Measurements from ENCODE around the gene L3MBTL1.

L3MBTL1 gene

DNA sequence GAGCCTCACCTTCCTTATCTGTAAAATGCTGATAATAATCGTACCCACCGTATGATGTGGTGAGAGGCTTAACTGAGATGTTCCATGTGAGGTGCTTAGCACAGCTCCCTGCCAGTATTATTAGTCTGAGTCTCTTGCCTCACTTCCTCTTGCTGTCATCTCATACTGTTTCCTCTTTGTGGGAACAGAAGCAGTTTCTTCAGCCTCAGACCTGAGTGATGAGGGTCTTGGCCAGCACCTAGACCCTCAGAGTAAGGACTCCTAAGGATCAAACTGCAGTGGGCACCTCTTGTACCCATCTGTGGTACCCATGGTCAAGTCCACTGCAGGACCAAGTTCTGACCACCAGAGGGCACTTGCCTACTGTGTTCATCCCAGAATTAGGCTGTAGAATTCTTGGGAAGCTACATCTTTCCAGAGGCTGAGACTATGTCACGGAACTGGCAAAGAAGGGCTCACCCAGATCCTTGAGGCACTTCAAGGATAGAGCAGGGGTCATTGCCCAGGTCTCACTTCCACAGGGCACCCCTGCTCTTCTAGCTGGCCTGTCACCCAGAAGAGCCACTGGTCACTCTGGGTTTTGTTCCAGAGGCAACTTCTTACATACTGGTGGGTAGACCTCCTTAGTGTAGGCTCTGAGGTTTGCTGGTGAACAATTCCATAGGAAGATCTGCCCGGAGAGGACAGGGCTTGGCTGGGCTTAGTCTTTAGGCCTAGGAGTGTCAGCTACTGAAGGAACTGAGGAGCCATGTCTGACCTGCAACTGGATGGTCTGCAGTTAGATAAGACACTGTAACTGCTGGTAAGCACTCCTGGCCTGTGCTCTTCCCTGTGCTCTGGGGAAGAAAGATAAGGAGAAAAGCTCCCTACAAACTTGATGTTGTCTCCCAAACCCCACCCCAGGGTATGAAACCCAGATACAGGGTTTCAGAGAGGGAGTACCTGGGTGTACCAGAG lies 30.7 kb downstream of the L3MBTL1 start:
- Histone ChIP-seq H2BK120ac (ENCODE audit: low read depth, low read length) (no peak overlapping the region), H2BK5ac (ENCODE audit: low read length) (no peak overlapping the region), H3K9ac (ENCODE audit: low read length) (no peak overlapping the region), H3K4me3 (ENCODE audit: low read length) (no peak overlapping the region), H3K27me3 (ENCODE audit: insufficient read depth, low read length, poor library complexity) (no peaks in the 10 kb centered on the region), H3K79me2 (ENCODE audit: control insufficient read depth, insufficient read depth, low read length) (no peaks in the 10 kb centered on the region), H3K18ac (ENCODE audit: low read length) (no peak overlapping the region), H4K5ac (ENCODE audit: low read length) (no peak overlapping the region), H3K79me1 (ENCODE audit: low read length) (no peaks in the 10 kb centered on the region), H3K23ac (ENCODE audit: low read length) (no peak overlapping the region), H3K56ac (ENCODE audit: low read length) (no peak overlapping the region), H3K36me3 (ENCODE audit: control insufficient read depth, insufficient read depth, low read length) (no peaks in the 10 kb centered on the region), H3K4ac (ENCODE audit: low read depth, low read length) (no peak overlapping the region), H2BK15ac (replicated peaks; ENCODE audit: low read depth) (no peak overlapping the region), H4K8ac (ENCODE audit: low read depth, low read length) (no peak overlapping the region), H3K4me1 (ENCODE audit: control insufficient read depth, low read depth, low read length) (no peaks in the 10 kb centered on the region), H3K4me2 (ENCODE audit: low read length) (no peak overlapping the region), H3K27ac (ENCODE audit: low read depth, low read length) (no peak overlapping the region), H2AK5ac (ENCODE audit: low read length) (no peak overlapping the region)
- no CpG with 5 or more reads among the region's 4 CpGs for WGBS (ENCODE audit: extremely low coverage, insufficient coverage, low lambda C conversion rate)
- peak; percentile 60 for DNase-seq

- no peak overlapping the region for H4K5ac ChIP-seq (ENCODE audit: low read length)
- no peak overlapping the region for H3K4me3 ChIP-seq (ENCODE audit: low read length)
- no peak overlapping the region for H3K18ac ChIP-seq (ENCODE audit: low read length)
- H3K4me2 ChIP-seq (ENCODE audit: low read length) = no peak overlapping the region
- no peaks in the 10 kb centered on the region for H3K79me2 ChIP-seq (ENCODE audit: control insufficient read depth, insufficient read depth, low read length)
- no peaks in the 10 kb centered on the region for H3K79me1 ChIP-seq (ENCODE audit: low read length)
- no peak overlapping the region for H3K56ac ChIP-seq (ENCODE audit: low read length)
- H3K9ac ChIP-seq (ENCODE audit: low read length) = no peak overlapping the region
- H2BK5ac ChIP-seq (ENCODE audit: low read length) = no peak overlapping the region
- no peak overlapping the region for H2AK5ac ChIP-seq (ENCODE audit: low read length)
- H3K36me3 ChIP-seq (ENCODE audit: control insufficient read depth, insufficient read depth, low read length) = no peaks in the 10 kb centered on the region
- no peak overlapping the region for H3K4ac ChIP-seq (ENCODE audit: low read depth, low read length)
- H2BK15ac ChIP-seq (replicated peaks; ENCODE audit: low read depth) = no peak overlapping the region
- no peak overlapping the region for H4K8ac ChIP-seq (ENCODE audit: low read depth, low read length)
- no CpG with 5 or more reads among the region's 6 CpGs for WGBS (ENCODE audit: extremely low coverage, insufficient coverage, low lambda C conversion rate)
- no peaks in the 10 kb centered on the region for H3K27me3 ChIP-seq (ENCODE audit: insufficient read depth, low read length, poor library complexity)
- no peak overlapping the region for H3K23ac ChIP-seq (ENCODE audit: low read length)
- DNase-seq = no peak
- no peaks in the 10 kb centered on the region for H3K4me1 ChIP-seq (ENCODE audit: control insufficient read depth, low read depth, low read length)
- H2BK120ac ChIP-seq (ENCODE audit: low read depth, low read length) = no peak overlapping the region
- H3K27ac ChIP-seq (ENCODE audit: low read depth, low read length) = no peak overlapping the region
These were observed 31.6 kb downstream of the L3MBTL1 start for GRCh38 chr20:43538878-43539700.

GRCh38 chr20:43539975-43540672 lies 32.6 kb downstream of the L3MBTL1 start:
- Histone ChIP-seq H3K79me2 (ENCODE audit: control insufficient read depth, insufficient read depth, low read length) (no peaks in the 10 kb centered on the region), H2BK5ac (ENCODE audit: low read length) (no peak overlapping the region), H3K9ac (ENCODE audit: low read length) (no peak overlapping the region), H3K79me1 (ENCODE audit: low read length) (no peaks in the 10 kb centered on the region), H2AK5ac (ENCODE audit: low read length) (no peak overlapping the region), H3K18ac (ENCODE audit: low read length) (no peak overlapping the region), H2BK120ac (ENCODE audit: low read depth, low read length) (no peak overlapping the region), H3K56ac (ENCODE audit: low read length) (no peak overlapping the region), H3K27me3 (ENCODE audit: insufficient read depth, low read length, poor library complexity) (no peaks in the 10 kb centered on the region), H4K5ac (ENCODE audit: low read length) (no peak overlapping the region), H3K4ac (ENCODE audit: low read depth, low read length) (no peak overlapping the region), H3K4me2 (ENCODE audit: low read length) (no peak overlapping the region), H3K27ac (ENCODE audit: low read depth, low read length) (no peak overlapping the region), H3K4me1 (ENCODE audit: control insufficient read depth, low read depth, low read length) (no peaks in the 10 kb centered on the region), H3K23ac (ENCODE audit: low read length) (no peak overlapping the region), H3K36me3 (ENCODE audit: control insufficient read depth, insufficient read depth, low read length) (no peaks in the 10 kb centered on the region), H2BK15ac (replicated peaks; ENCODE audit: low read depth) (no peak overlapping the region), H3K4me3 (ENCODE audit: low read length) (no peak overlapping the region), H4K8ac (ENCODE audit: low read depth, low read length) (no peak overlapping the region)
- WGBS (ENCODE audit: extremely low coverage, insufficient coverage, low lambda C conversion rate) = no CpG with 5 or more reads among the region's 17 CpGs
- DNase-seq = no peak

DNA sequence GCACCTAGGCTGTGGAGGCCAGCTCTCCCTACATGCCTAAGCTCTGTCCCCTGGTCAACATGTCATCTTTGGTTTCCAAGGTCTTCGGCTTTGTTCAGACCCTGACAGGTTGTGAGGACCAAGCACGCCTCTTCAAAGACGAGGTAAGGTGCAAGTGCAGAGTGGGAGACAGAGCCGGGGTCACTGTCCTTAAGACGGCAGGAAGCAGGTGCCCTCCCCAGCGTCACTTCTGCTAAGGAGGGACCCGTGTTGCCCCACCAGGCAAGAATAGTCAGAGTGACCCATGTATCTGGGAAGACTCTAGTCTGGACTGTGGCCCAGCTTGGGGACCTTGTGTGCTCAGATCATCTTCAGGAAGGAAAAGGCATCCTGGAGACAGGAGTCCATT lies 33.2 kb downstream of the L3MBTL1 start:
- H4K5ac ChIP-seq (ENCODE audit: low read length) = no peak overlapping the region
- WGBS (ENCODE audit: extremely low coverage, insufficient coverage, low lambda C conversion rate) = no CpG with 5 or more reads among the region's 7 CpGs
- H4K8ac ChIP-seq (ENCODE audit: low read depth, low read length) = no peak overlapping the region
- H3K27ac ChIP-seq (ENCODE audit: low read depth, low read length) = no peak overlapping the region
- H3K27me3 ChIP-seq (ENCODE audit: insufficient read depth, low read length, poor library complexity) = no peaks in the 10 kb centered on the region
- no peak overlapping the region for H2BK120ac ChIP-seq (ENCODE audit: low read depth, low read length)
- no peak overlapping the region for H2BK15ac ChIP-seq (replicated peaks; ENCODE audit: low read depth)
- no peak overlapping the region for H3K18ac ChIP-seq (ENCODE audit: low read length)
- H3K4me1 ChIP-seq (ENCODE audit: control insufficient read depth, low read depth, low read length) = no peaks in the 10 kb centered on the region
- H3K56ac ChIP-seq (ENCODE audit: low read length) = no peak overlapping the region
- no peak for DNase-seq
- H3K4me3 ChIP-seq (ENCODE audit: low read length) = no peak overlapping the region
- H2BK5ac ChIP-seq (ENCODE audit: low read length) = no peak overlapping the region
- no peak overlapping the region for H2AK5ac ChIP-seq (ENCODE audit: low read length)
- no peak overlapping the region for H3K4me2 ChIP-seq (ENCODE audit: low read length)
- no peaks in the 10 kb centered on the region for H3K36me3 ChIP-seq (ENCODE audit: control insufficient read depth, insufficient read depth, low read length)
- no peak overlapping the region for H3K23ac ChIP-seq (ENCODE audit: low read length)
- no peaks in the 10 kb centered on the region for H3K79me1 ChIP-seq (ENCODE audit: low read length)
- no peaks in the 10 kb centered on the region for H3K79me2 ChIP-seq (ENCODE audit: control insufficient read depth, insufficient read depth, low read length)
- H3K4ac ChIP-seq (ENCODE audit: low read depth, low read length) = no peak overlapping the region
- no peak overlapping the region for H3K9ac ChIP-seq (ENCODE audit: low read length)

DNA sequence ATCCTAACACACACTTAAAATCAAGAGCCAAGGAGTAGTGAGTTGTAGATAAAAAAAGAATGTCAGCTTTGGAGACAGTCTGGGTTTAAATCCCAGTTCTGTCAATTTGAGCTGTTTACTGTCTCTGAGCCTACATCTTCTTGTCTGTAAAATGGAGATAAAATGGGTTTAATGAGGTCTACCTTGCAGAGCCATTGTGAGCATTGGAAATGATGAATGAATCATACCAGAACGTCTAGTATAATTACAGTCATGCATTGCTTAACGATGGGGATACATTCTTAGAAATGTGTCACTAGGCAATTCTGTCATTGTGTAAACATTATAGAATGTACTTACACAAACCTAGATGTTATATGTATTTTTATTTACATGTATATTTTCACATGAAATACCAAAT lies 33.7 kb downstream of the L3MBTL1 start:
- Histone ChIP-seq H3K27me3 (ENCODE audit: insufficient read depth, low read length, poor library complexity) (no peaks in the 10 kb centered on the region), H3K4me1 (ENCODE audit: control insufficient read depth, low read depth, low read length) (no peaks in the 10 kb centered on the region), H2BK5ac (ENCODE audit: low read length) (no peak overlapping the region), H2BK15ac (replicated peaks; ENCODE audit: low read depth) (no peak overlapping the region), H3K9ac (ENCODE audit: low read length) (no peak overlapping the region), H4K8ac (ENCODE audit: low read depth, low read length) (no peak overlapping the region), H3K79me2 (ENCODE audit: control insufficient read depth, insufficient read depth, low read length) (no peaks in the 10 kb centered on the region), H3K27ac (ENCODE audit: low read depth, low read length) (no peak overlapping the region), H3K36me3 (ENCODE audit: control insufficient read depth, insufficient read depth, low read length) (no peaks in the 10 kb centered on the region), H3K4me3 (ENCODE audit: low read length) (no peak overlapping the region), H2AK5ac (ENCODE audit: low read length) (no peak overlapping the region), H3K4me2 (ENCODE audit: low read length) (no peak overlapping the region), H3K79me1 (ENCODE audit: low read length) (no peaks in the 10 kb centered on the region), H3K18ac (ENCODE audit: low read length) (no peak overlapping the region), H4K5ac (ENCODE audit: low read length) (no peak overlapping the region), H3K56ac (ENCODE audit: low read length) (no peak overlapping the region), H3K23ac (ENCODE audit: low read length) (no peak overlapping the region), H3K4ac (ENCODE audit: low read depth, low read length) (no peak overlapping the region), H2BK120ac (ENCODE audit: low read depth, low read length) (no peak overlapping the region)
- no CpG with 5 or more reads among the region's 2 CpGs for WGBS (ENCODE audit: extremely low coverage, insufficient coverage, low lambda C conversion rate)
- DNase-seq = no peak
